Heart right ventricle (tissue), 16 donors: ENCODE results near the gene GBP3. TPM values are rescaled to one million over a fixed set of nuclear protein-coding genes. Genes with fewer than 3 reads are reported as not detected.
"Not testable (repeated sequence)": the region's sequence is repeated elsewhere in the genome, so short reads cannot be mapped to it uniquely, and the experiment has no call there.

Source experiments
- ATAC-seq, 8 donors: fragments of 200-7000 bp; cut with Tn5 transposase; one replicate each; pipeline ENCODE4 v1.9.1; 2020; ENCODE audit warnings: mild to moderate bottlenecking in 8 of 8, moderate library complexity in 8 of 8, moderate number of reproducible peaks in 1 of 8
- DNase-seq, 2 donors: peaks; one replicate each; pipeline ENCODE4 v3.0.0-alpha.2; 2020
- H3K27ac ChIP-seq, 10 donors: fragments of 200-600 bp; sonication (generic) in 2 of 10; one replicate each; pipeline versions ENCODE4 v1.5.0 to v1.8.0; 2020 to 2022; ENCODE audit warnings: mild to moderate bottlenecking in 3 of 10
- H3K27me3 ChIP-seq, 7 donors: fragments of 200-600 bp; one replicate each; pipeline ENCODE4 v1.8.0; 2021 to 2022; ENCODE audit warnings: mild to moderate bottlenecking in 2 of 7
- H3K36me3 ChIP-seq, 9 donors: fragments of 200-600 bp; sonication (generic) in 1 of 9; one replicate each; pipeline versions ENCODE4 v1.5.0 to v1.8.0; 2020 to 2022; ENCODE audit warnings: mild to moderate bottlenecking in 2 of 9
- H3K4me1 ChIP-seq, 9 donors: fragments of 200-600 bp; sonication (generic) in 1 of 9; one replicate each; pipeline versions ENCODE4 v1.5.0 to v1.8.0; 2020 to 2022; ENCODE audit warnings: mild to moderate bottlenecking in 4 of 9
- H3K4me3 ChIP-seq, 10 donors: fragments of 200-600 bp; sonication (generic) in 2 of 10; one replicate each; pipeline versions ENCODE4 v1.5.0 to v1.8.0; 2020 to 2022; ENCODE audit warnings: mild to moderate bottlenecking in 7 of 10, moderate library complexity in 2 of 10
- H3K9me3 ChIP-seq, 11 donors: fragments of 200-600 bp in 10 of 11; sonication (generic) in 2 of 11; one replicate each; pipeline versions ENCODE4 v1.5.0 to v1.8.0; 2013 to 2022; ENCODE audit warnings: mild to moderate bottlenecking in 2 of 11, control low read depth in 1 of 11, moderate library complexity in 1 of 11
- CTCF ChIP-seq, 9 donors: fragments of 200-600 bp; sonication (generic) in 2 of 9; IDR thresholded peaks; one replicate each; pipeline versions ENCODE4 v1.5.0 to v1.8.0; 2021 to 2022; ENCODE audit warnings: antibody characterized with exemption in 9 of 9, mild to moderate bottlenecking in 5 of 9, moderate library complexity in 1 of 9
- WGBS, 2 donors: extraction: QIAGEN DNeasy Blood & Tissue Kit; methylation state at CpG; one replicate each; pipeline ENCODE4 v1.1.7; 2013; ENCODE audit warnings: inconsistent platforms in 1 of 2; 5-methylcytosine and 5-hydroxymethylcytosine counted together
- intact Hi-C, 10 donors: fragments of 100-400 bp; cut with DNase I; formaldehyde crosslinking; loops; one replicate each; pipeline versions ENCODE4 v1.11.1 to v1.14.2; 2022
- polyA plus RNA-seq, 2 donors: library from polyadenylated mRNA; stranded (reverse); fragments of 200-250 nt; gene quantifications; one replicate each; pipeline ENCODE4 v1.2.3, GENCODE V29; 2013
- total RNA-seq, 10 donors: library from RNA; stranded (reverse); fragmentation: NEBNext Ultra II Directional in 3 of 10; extraction: Animal tissue kit (Norgen Biotek cat#: 25700) in 3 of 10; gene quantifications; one replicate each; pipeline versions ENCODE4 v1.2.1 to v1.2.4, GENCODE V29; 2021 to 2023
- donor health status: Arrhythmogenic right ventricular cardiomyopathy.
- donor health status: ischemic (EF 13 %, LVEDD 7.1; RV severe dilation, severe dysfunction).
- donor health status: healthy with polysubstance abuse.
- donor health status: DM: no; HTN: yes; CAD: no.
- donor health status: DM: no; HTN: no; CAD: no.
- donor health status: ischemic (EF 25% LVEDD 6.9; RV normal size, moderate dysfunction).
- donor health status: ischemic (EF 25% LVEDD 5.7; RV mildly dilated, moderate dysfunction).
- donor health status: healthy.
- donor health status: DM: yes; HTN: yes; CAD: no.
- donor health status: Ischemic cardiomyopathy.
- donor health status: ischemic (EF 35%, LVEDD 5.7; RV mildly dilated, moderate dysfunction).
- donor health status: nonischemic (EF 11% LVEDD 7.7; RV severe dilation, severe dysfunction).
- donor health status: DM: yes; HTN: yes; CAD: no.
- donor health status: PGD.
- donor health status: ischemic (EF 29% LVEDD 5.4; RV normal size, mild dysfunction).
- donor health status: nonischemic (EF 23%, LVEDD 6.1; RV moderate dilation, normal function).

The GBP3 gene
- total and polyA plus RNA-seq, 12 donors = 1.6 to 21.6 (median 6.0) TPM

GRCh38 chr1:88980870-88981269, 41.8 kb downstream of the GBP3 start:
- peak overlapping the region in 2 of 10 donors; percentile 11 to 29 for H3K27ac ChIP-seq
- no peak for TF ChIP-seq CTCF (IDR thresholded peaks at IDR 0.05)
- no peak for DNase-seq
- H3K27me3 ChIP-seq = no peaks in the 10 kb centered on the region
- intact Hi-C loops = no loop called here
- 43 to 71% methylated on average over 1 of the region's 1 CpG for WGBS, 2 donors
- H3K9me3 ChIP-seq = no peaks in the 10 kb centered on the region
- no peak for ATAC-seq
- peaks cover 0 to 58% (median 40%) of the 10 kb centered on the region in 9 donors for H3K4me1 ChIP-seq
- no peak overlapping the region for H3K4me3 ChIP-seq
- peaks cover 0 to 38% (median 0%) of the 10 kb centered on the region in 9 donors for H3K36me3 ChIP-seq

DNA sequence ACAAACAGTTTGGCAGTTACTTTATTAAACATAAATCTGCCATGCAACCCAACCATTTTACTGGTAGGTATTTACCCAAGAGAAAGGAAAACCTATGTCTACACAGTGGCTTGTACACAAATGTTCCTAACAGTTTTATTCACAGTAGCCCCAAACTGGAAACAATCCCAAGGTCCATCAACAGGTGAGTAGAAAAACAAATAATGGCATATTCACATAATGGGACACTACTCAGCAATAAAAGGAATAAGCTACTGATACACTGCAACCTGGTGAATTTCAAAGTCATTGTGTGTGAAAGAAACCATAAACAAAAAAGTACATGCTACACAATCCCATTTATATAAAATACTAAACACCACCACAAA, 42.9 kb downstream of the GBP3 start:
- no peak overlapping the region for H3K27ac ChIP-seq
- H3K4me3 ChIP-seq = no peak overlapping the region
- DNase-seq (no peak), ATAC-seq (no peak)
- intact Hi-C loops = loop anchor here in 1 of 10 donors (10.0 kb wide), 1 partner anchor 1005 kb away; no protein-coding TSS in a partner anchor
- H3K27me3 ChIP-seq = no peaks in the 10 kb centered on the region
- peaks cover 0 to 46% (median 29%) of the 10 kb centered on the region in 9 donors for H3K4me1 ChIP-seq
- H3K36me3 ChIP-seq = peaks cover 0 to 35% (median 0%) of the 10 kb centered on the region in 9 donors
- H3K9me3 ChIP-seq = peaks cover 0 to 2% (median 0%) of the 10 kb centered on the region in 11 donors
- no peak for TF ChIP-seq CTCF (IDR thresholded peaks at IDR 0.05)

DNA sequence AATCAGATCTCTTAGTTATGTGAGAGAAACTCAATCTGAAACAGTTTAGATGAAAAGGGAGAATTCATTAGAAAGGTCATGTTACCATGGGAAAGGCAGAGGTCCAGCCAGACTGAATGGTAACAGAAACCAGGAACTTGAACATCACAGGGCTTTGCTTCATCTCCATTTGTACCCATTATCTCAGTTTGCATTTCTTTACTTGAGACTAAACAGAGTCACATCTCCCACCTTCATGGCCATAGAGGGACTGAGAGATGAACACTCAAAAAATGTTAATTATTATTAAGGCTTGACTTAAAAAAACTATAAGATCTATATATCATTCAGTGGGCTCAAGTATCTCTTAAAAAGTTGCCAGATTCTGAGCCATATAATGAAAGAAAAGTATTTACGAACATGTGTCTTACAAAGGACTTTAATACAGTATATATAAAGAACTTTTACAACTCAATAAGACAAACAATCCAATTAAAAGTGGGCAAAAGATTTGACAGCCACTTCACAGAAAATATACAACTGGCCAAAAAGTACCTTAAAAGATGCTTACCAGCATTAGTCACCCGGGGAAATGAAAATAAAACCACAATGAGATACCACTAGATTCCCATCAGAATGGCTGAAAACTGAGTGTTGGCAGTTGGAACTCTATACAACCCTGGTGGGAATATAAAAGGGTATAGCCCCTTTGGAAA, 43.5 kb downstream of the GBP3 start:
- ATAC-seq = no peak
- no peaks in the 10 kb centered on the region for H3K27me3 ChIP-seq
- WGBS, 2 donors = 85 to 89% methylated on average over 2 of the region's 2 CpGs
- intact Hi-C loops = loop anchor here in 1 of 10 donors (10.0 kb wide), 1 partner anchor 1006 kb away; no protein-coding TSS in a partner anchor
- peaks cover 0 to 35% (median 0%) of the 10 kb centered on the region in 9 donors for H3K36me3 ChIP-seq
- peaks cover 0 to 41% (median 24%) of the 10 kb centered on the region in 9 donors for H3K4me1 ChIP-seq
- no peak overlapping the region for H3K4me3 ChIP-seq
- peaks cover 0 to 3% (median 0%) of the 10 kb centered on the region in 11 donors for H3K9me3 ChIP-seq
- no peak for TF ChIP-seq CTCF (IDR thresholded peaks at IDR 0.05)
- DNase-seq = no peak
- H3K27ac ChIP-seq = no peak overlapping the region

GRCh38 chr1:88976235-88976634, 46.4 kb downstream of the GBP3 start:
- Histone ChIP-seq H3K4me1 (peaks cover 0 to 29% (median 19%) of the 10 kb centered on the region in 9 donors), H3K27ac (no peak overlapping the region), H3K4me3 (no peak overlapping the region), H3K36me3 (peaks cover 0 to 19% (median 0%) of the 10 kb centered on the region in 9 donors), H3K27me3 (no peaks in the 10 kb centered on the region), H3K9me3 (peaks cover 0 to 3% (median 0%) of the 10 kb centered on the region in 11 donors)
- 98% methylated on average over 5 of the region's 5 CpGs for WGBS, 2 donors
- DNase-seq = no peak
- intact Hi-C loops = loop anchor here in 1 of 10 donors (10.0 kb wide), 1 partner anchor 1009 kb away; no protein-coding TSS in a partner anchor
- TF ChIP-seq CTCF (IDR thresholded peaks at IDR 0.05) = no peak
- ATAC-seq = no peak

DNA sequence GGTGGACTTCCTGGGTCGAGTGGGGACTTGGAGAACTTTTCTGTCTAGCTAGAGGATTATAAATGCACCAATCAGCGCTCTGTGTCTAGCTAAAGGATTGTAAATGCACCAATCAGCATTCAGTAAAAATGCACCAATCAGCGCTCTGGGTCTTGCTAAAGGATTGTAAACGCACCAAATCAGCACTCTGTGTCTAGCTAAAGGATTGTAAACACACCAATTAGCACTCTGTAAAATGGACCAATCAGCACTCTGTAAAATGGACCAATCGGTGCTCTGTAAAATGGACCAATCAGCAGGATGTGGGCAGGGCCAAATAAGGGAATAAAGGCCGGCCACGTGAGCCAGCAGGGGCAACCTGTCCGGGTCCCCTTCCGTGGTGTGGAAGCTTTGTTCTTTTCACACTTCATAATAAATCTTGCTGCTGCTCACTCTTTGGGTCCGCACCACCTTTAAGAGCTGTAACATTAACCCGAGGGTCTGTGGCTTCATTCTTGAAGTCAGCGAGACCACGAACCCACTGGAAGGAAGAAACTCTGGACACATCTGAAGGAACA, 48.0 kb downstream of the GBP3 start:
- intact Hi-C loops = loop anchor here in 1 of 10 donors (10.0 kb wide), 1 partner anchor 1010 kb away; no protein-coding TSS in a partner anchor
- WGBS, 2 donors = 90 to 91% methylated on average over 13 of the region's 13 CpGs
- DNase-seq, H3K27ac ChIP-seq, H3K4me3 ChIP-seq, ATAC-seq, H3K27me3 ChIP-seq, H3K9me3 ChIP-seq: not testable (repeated sequence)
- peaks cover 0 to 16% (median 5%) of the 10 kb centered on the region in 9 donors for H3K4me1 ChIP-seq
- H3K36me3 ChIP-seq = peaks cover 0 to 14% (median 0%) of the 10 kb centered on the region in 9 donors
